GM19238 (cell line): Measurements from ENCODE around the gene OR2T2.
"Not testable (repeated sequence)": the region's sequence is repeated elsewhere in the genome, so short reads cannot be mapped to it uniquely, and the experiment has no call there.

Experiments used
- DNase-seq: peaks from one replicate; pipeline ENCODE4 v3.0.0; 2011; ENCODE audit warnings: low spot score; ENCODE audit not compliant: insufficient read length

Gene OR2T2, protein sequence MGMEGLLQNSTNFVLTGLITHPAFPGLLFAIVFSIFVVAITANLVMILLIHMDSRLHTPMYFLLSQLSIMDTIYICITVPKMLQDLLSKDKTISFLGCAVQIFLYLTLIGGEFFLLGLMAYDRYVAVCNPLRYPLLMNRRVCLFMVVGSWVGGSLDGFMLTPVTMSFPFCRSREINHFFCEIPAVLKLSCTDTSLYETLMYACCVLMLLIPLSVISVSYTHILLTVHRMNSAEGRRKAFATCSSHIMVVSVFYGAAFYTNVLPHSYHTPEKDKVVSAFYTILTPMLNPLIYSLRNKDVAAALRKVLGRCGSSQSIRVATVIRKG

GRCh38 chr1:248445399-248445798, at the start of gene OR2T2:
Gene OR2T2 (plus strand): TSS chr1:248445637. CDS start chr1:248452798, 7,161 bp downstream.
- DNase-seq = not testable (repeated sequence)

DNA sequence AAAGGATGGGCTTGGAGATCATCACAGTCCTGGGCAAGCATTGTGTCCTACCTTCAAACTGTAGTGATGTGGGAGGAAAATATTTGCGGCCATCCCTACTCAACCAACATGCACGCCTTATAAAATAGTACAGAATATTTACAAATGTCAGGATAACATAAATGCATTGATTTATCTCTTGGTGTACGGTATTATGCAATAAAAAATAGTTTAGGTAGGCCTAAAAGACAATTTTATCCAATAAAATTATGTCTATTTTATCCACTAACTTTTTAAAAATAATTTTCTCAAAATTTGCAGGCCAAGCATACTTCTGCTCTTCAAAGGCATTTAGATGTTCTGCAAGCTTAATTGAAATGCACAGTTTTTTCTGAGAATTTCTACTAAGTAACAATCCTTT, 42.7 kb upstream of the OR2T2 start, which contains the start of gene OR2T1:
Gene OR2T1 (plus strand): TSS at position 301 of the 400 bp plus-strand sequence. CDS start 3,100 bp downstream, outside the sequence.
- no peak for DNase-seq

DNA sequence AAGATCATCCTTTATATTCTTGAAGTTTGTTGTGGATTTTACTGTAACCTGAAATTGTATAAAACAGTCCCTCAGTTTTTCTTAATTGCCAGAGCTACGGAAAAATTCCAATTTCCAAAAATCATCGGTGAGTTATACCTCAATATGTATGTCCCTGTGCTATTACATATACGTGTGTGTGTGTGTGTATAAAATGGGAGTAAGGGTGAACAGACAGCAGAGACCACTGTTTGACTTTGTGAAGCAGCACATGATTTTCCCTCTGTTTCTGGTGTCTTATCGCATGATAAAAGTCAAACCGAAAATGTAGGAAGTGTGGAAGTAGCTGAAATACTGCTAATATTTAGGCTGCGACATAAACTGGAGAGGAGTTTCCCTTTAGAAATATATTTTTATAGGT, 41.4 kb upstream of the OR2T2 start:
- DNase-seq = no peak

- no peak for DNase-seq
These were observed 38.4 kb upstream of the OR2T2 start for GRCh38 chr1:248406721-248407692.

DNA sequence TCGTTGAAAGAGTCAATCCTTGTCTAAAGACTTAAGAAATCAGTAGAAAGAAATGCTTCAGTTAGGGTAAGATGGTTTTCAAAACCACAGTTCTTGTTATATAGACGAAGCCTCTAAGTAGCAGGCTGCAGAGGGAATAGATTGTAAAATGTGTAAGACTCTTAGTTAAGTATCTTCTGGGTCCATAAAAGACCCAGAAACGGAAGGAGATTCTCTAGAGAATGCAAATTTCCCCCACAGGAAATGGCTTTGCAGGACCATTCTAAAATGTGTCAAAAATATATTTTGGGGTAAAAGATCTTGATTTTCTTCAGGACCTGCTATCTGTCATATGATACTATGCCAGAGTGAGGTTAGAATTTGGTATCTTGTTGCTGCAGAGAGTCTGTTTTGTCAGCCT, 29.2 kb upstream of the OR2T2 start:
- no peak for DNase-seq

GRCh38 chr1:248417854-248418253, 27.6 kb upstream of the OR2T2 start:
- DNase-seq = no peak

GRCh38 chr1:248421384-248421783, 24.1 kb upstream of the OR2T2 start:
- DNase-seq = no peak

- DNase-seq = not testable (repeated sequence)
These were observed 17.8 kb upstream of the OR2T2 start for GRCh38 chr1:248427526-248428191.

DNA sequence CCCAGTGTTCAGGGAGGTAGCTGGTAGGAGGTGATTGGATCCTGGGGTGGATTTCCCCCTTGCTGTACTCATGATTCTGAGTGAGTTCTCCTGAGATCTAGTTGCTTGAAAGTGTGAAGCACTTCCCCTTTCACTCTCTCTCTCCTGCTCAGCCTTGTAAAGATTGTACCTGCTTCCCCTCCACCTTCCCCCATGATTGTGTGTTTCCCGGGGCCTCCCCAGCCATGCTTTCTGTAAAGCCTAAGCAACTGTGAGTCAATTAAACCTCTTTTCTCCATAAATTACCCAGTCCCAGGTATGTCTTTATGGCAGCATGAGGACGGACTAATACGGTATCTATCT, 17.3 kb upstream of the OR2T2 start:
- DNase-seq = not testable (repeated sequence)

GRCh38 chr1:248431683-248432082, 13.8 kb upstream of the OR2T2 start:
- DNase-seq = not testable (repeated sequence)

GRCh38 chr1:248432201-248432600, 13.2 kb upstream of the OR2T2 start:
- DNase-seq = not testable (repeated sequence)

GRCh38 chr1:248433811-248434415, 11.5 kb upstream of the OR2T2 start:
- DNase-seq = not testable (repeated sequence)

GRCh38 chr1:248434913-248435312, 10.5 kb upstream of the OR2T2 start:
- not testable (repeated sequence) for DNase-seq

DNA sequence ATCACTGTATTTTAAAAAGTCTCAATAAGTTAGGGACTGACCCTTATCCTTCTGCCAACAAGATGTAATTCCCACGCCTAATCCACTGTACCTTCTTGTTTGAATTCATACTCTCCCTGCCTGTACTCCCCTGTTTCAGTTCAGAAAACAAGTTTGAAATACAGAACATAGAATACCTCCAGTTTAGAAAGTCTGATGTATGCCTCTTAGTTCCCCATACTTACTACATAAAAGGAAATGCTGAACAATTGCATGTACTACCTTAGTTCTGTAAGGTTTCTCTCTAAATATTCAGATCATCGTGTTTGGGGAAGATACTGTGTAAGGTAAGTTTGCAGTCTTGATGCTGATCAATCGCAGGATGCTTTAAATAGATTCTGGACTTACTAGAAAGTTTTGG, 9.1 kb upstream of the OR2T2 start:
- not testable (repeated sequence) for DNase-seq

- not testable (repeated sequence) for DNase-seq
These were observed 6.8 kb upstream of the OR2T2 start for GRCh38 chr1:248438668-248439067.

GRCh38 chr1:248439283-248439682, 6.2 kb upstream of the OR2T2 start:
- DNase-seq = not testable (repeated sequence)

DNA sequence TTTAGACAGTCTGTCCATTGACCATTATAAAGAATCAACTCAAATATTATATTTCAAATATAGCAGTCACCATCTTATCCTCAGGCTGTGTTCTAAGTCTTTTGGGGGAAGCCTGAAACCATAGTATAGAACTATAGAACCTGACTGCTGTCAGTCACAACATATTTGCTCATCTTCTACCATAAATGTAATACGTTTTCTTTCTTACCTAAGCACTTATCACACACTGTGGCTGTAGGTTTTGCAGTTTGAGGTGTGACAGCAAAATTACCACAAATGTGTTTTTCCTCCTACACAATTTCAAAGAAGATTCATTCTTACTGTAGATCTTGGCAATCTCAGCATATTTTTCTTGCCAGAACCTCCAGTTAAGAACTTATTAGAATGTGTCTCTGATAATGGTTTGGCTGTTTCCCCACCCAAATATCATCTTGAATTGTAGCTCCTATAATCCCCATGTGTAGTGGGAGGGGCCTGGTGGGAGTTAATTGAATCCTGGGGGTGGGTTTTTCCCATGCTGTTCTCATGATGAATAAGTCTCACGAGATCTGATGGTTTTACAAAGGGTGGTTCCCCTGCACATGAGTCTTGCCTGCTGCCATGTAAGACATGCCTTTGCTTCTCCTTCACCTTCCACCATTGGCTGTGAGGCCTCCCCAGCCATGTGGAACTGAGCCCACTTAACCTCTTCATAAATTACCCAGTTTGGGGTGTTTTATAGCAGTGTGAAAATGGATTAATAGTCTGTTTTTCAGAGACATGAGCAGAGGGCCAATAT, 2.7 kb upstream of the OR2T2 start:
- DNase-seq = not testable (repeated sequence)

GRCh38 chr1:248444603-248445002, 834 bp upstream of the OR2T2 start:
- not testable (repeated sequence) for DNase-seq

GRCh38 chr1:248448409-248449074, 3.1 kb downstream of the OR2T2 start:
- not testable (repeated sequence) for DNase-seq
